Body of pancreas (tissue), 4 donors: ENCODE measurements around the gene DNAJC13. TPM values are rescaled to one million over a fixed set of nuclear protein-coding genes. Genes with fewer than 3 reads are reported as not detected.

Experiments used
- ATAC-seq: fragments of 150-250 bp; one replicate; pipeline ENCODE4 v1.9.1; 2016
- DNase-seq, 4 donors: peaks; one replicate each; pipeline ENCODE4 v3.0.0-alpha.2; 2019
- H3K27ac ChIP-seq, 4 donors: fragments of 200-600 bp; sonication (generic); 1 replicate in 3 of 4; 2 replicates in 1 of 4; pipeline versions ENCODE4 v1.5.1 to v1.6.1; 2016 to 2019; ENCODE audit warnings: mild to moderate bottlenecking in 1 of 4, mixed read lengths in 1 of 4, moderate library complexity in 1 of 4
- H3K27me3 ChIP-seq, 2 donors: fragments of 200-600 bp; sonication (generic); one replicate each; pipeline ENCODE4 v1.6.0; 2016; ENCODE audit warnings: mild to moderate bottlenecking in 1 of 2
- H3K36me3 ChIP-seq, 2 donors: fragments of 200-600 bp; sonication (generic); replicated peaks in 1 of 2; 2 replicates each; pipeline ENCODE4 v1.5.1; 2016; ENCODE audit warnings: low read depth in 2 of 2; ENCODE audit not compliant: insufficient read depth in 1 of 2
- H3K4me1 ChIP-seq: fragments of 200-600 bp; sonication (generic); one replicate; pipeline ENCODE4 v1.6.0; 2016
- H3K4me3 ChIP-seq, 2 donors: fragments of 200-600 bp; sonication (generic); 1 replicate in 1 of 2; 2 replicates in 1 of 2; pipeline ENCODE4 v1.5.1; 2016 to 2019
- H3K9me3 ChIP-seq, 3 donors: fragments of 200-600 bp; sonication (generic); 1 replicate in 2 of 3; 2 replicates in 1 of 3; pipeline ENCODE4 v1.5.1; 2016
- POLR2A ChIP-seq, 3 donors: fragments of 450-650 bp; IDR thresholded peaks; one replicate each; pipeline ENCODE4 v1.6.1; 2016; ENCODE audit warnings: antibody characterized with exemption in 3 of 3, mild to moderate bottlenecking in 2 of 3
- WGBS, 2 donors: methylation state at CpG; one replicate each; pipeline ENCODE4 v1.1.5; 2017; 5-methylcytosine and 5-hydroxymethylcytosine counted together
- intact Hi-C: fragments of 100-400 bp; cut with DNase I; formaldehyde crosslinking; loops from one replicate; pipeline ENCODE4 v1.15.1; 2023
- total RNA-seq, 2 donors: library from RNA; depleted of rRNA; stranded (reverse); fragments of >200 nt; gene quantifications; one replicate each; pipeline ENCODE4 v1.1.0, GENCODE V29; 2016
- TF ChIP-seq, protein P1 (sequence below), 7 experiments: fragments of 450-650 bp in 4 of 7; fragments of 200-600 bp in 3 of 7; sonication (generic) in 3 of 7; IDR thresholded peaks; one replicate each; pipeline ENCODE4 v1.5.1; 2016 to 2019; ENCODE audit warnings: antibody characterized with exemption in 7 of 7

The DNAJC13 gene
- total RNA-seq, 2 donors from 2014 or later = 21.5 to 36.9 TPM

GRCh38 chr3:132521901-132522300, 104.6 kb downstream of the DNAJC13 start:
- H3K9me3 ChIP-seq = no peaks in the 10 kb centered on the region
- peaks cover 0 to 10% of the 10 kb centered on the region in 2 donors for H3K36me3 ChIP-seq
- no peak overlapping the region for H3K4me3 ChIP-seq
- 43 to 50% methylated on average over 5 of the region's 5 CpGs for WGBS, 2 donors
- H3K27ac ChIP-seq = no peak overlapping the region
- H3K27me3 ChIP-seq = no peaks in the 10 kb centered on the region
- DNase-seq (no peak), ATAC-seq (no peak)
- no peak for TF ChIP-seq POLR2A (IDR thresholded peaks at IDR 0.05)
- TF ChIP-seq, protein P1, sequence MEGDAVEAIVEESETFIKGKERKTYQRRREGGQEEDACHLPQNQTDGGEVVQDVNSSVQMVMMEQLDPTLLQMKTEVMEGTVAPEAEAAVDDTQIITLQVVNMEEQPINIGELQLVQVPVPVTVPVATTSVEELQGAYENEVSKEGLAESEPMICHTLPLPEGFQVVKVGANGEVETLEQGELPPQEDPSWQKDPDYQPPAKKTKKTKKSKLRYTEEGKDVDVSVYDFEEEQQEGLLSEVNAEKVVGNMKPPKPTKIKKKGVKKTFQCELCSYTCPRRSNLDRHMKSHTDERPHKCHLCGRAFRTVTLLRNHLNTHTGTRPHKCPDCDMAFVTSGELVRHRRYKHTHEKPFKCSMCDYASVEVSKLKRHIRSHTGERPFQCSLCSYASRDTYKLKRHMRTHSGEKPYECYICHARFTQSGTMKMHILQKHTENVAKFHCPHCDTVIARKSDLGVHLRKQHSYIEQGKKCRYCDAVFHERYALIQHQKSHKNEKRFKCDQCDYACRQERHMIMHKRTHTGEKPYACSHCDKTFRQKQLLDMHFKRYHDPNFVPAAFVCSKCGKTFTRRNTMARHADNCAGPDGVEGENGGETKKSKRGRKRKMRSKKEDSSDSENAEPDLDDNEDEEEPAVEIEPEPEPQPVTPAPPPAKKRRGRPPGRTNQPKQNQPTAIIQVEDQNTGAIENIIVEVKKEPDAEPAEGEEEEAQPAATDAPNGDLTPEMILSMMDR (IDR thresholded peaks at IDR 0.05) = no peak
- H3K4me1 ChIP-seq = no peaks in the 10 kb centered on the region
- intact Hi-C loops = no loop called here

GRCh38 chr3:132522353-132522752, 105.1 kb downstream of the DNAJC13 start:
- no peaks in the 10 kb centered on the region for H3K4me1 ChIP-seq
- ATAC-seq (no peak), DNase-seq (no peak)
- intact Hi-C loops = no loop called here
- WGBS, 2 donors = 87 to 90% methylated on average over 3 of the region's 3 CpGs
- no peaks in the 10 kb centered on the region for H3K9me3 ChIP-seq
- TF ChIP-seq, protein P1 (IDR thresholded peaks at IDR 0.05) = no peak
- TF ChIP-seq POLR2A (IDR thresholded peaks at IDR 0.05) = no peak
- no peaks in the 10 kb centered on the region for H3K27me3 ChIP-seq
- H3K4me3 ChIP-seq = no peak overlapping the region
- H3K36me3 ChIP-seq = peaks cover 0 to 10% of the 10 kb centered on the region in 2 donors
- H3K27ac ChIP-seq = no peak overlapping the region

DNA sequence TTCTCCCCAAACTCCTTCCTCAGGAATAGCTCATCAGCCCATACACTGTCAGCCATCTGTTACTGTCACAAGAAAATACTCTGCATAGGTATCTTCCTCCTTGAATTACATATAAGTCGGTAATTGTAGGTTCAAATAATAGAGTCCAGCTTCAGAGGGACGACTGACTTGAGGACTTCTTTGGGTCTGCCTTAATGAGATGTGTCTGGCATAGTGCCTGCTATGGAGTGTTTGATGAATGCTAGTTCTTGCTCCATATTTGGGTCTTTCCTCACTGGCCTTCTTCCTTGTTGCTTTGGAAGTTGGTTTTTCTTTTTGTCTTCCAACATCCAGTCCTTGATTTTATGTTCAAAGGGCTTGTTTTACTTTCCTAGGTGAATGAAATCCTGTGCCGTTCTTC, 113.3 kb downstream of the DNAJC13 start:
- intact Hi-C loops = no loop called here

DNA sequence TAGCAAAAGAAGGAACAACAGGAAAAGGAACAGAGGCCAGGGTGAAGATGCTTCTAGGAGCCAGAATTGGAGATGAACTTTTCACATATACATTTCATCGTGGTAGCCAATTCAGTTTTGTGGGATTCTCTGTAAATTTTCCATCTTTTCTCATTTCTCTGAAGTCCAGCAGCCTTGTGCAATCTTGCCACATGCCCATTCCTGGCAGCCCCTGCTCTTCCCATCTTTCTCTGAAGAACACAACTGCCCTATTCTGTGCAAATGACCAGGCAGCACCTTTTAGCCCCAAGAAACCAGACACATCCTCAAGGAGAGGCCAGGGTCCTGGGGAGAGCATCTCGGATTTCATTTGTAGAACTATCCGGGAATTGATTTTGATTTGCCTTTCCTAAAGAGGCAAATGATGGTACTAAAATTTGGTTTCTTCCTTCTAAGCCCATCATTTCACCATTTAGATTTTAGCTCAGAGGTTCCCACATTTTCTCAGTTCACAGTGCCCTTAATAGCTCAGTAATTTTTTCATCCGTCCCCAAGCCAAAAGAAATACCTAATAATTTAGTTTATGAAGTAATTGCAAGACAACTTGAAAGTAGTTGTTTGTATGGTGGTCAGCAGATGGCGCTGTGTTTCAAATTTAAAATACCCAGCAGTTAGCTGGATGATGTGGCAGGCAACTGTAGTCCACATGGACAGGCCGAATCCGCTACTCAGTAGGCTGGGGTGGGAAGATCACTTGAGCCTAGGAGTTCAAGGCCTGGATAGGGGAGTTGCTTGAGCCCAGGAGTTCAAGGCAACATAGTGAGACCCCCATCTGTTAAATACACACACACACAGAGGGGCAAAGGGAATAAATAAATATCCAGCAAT, 118.5 kb downstream of the DNAJC13 start:
- TF ChIP-seq, protein P1 (IDR thresholded peaks at IDR 0.05) = peak; percentile 51 to 83 (median 72)
- TF ChIP-seq POLR2A (IDR thresholded peaks at IDR 0.05) = no peak
- peak; percentile 82 for ATAC-seq
- H3K9me3 ChIP-seq = no peaks in the 10 kb centered on the region
- peak overlapping the region in 1 of 4 donors; percentile 18 for H3K27ac ChIP-seq
- H3K4me1 ChIP-seq = peaks cover 34% of the 10 kb centered on the region
- intact Hi-C loops = loop anchor here (5.0 kb wide), 1 partner anchor 106 kb away; no protein-coding TSS in a partner anchor
- peak; percentile 77 to 82 (median 80) for DNase-seq
- peaks cover 0 to 4% of the 10 kb centered on the region in 2 donors for H3K36me3 ChIP-seq
- WGBS, 2 donors = 32 to 42% methylated on average over 7 of the region's 7 CpGs
- H3K27me3 ChIP-seq = no peaks in the 10 kb centered on the region
- H3K4me3 ChIP-seq = no peak overlapping the region

More for the DNA sequence above, 113.3 kb downstream of the DNAJC13 start:
- Histone ChIP-seq H3K27me3 (no peaks in the 10 kb centered on the region), H3K36me3 (peaks cover 0 to 22% of the 10 kb centered on the region in 2 donors), H3K4me1 (peaks cover 4% of the 10 kb centered on the region), H3K4me3 (no peak overlapping the region), H3K27ac (no peak overlapping the region), H3K9me3 (no peaks in the 10 kb centered on the region)
- WGBS, 2 donors = 82 to 85% methylated on average over 3 of the region's 3 CpGs
- no peak for DNase-seq
- no peak for ATAC-seq
- no peak for TF ChIP-seq POLR2A (IDR thresholded peaks at IDR 0.05)
- TF ChIP-seq, protein P1 (IDR thresholded peaks at IDR 0.05) = no peak
